ENCODE data around the gene RBM25.
A peak's percentile ranks its signal among the peaks of the same experiment; 100 is the strongest.
"Not testable (repeated sequence)": the region's sequence is repeated elsewhere in the genome, so short reads cannot be mapped to it uniquely, and the experiment has no call there.

The RBM25 gene

DNA sequence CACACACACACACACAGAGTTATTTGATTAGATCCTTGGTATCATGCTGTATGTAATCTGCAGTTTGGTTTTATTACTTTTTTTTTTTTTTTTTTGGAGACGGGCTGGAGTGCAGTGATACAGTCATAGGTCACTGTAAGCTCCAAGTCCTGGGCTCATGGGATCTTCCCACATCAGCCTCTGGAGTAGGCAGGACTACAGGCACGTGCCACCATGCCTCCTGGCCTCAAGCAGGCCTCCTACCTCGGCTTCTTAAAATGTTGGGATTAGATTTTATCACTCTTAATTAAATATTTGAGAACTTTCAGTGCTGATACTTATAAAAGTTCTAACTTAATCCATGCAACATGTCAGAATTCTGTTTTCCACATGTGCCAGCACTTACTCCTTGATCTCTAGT lies 46.7 kb downstream of the RBM25 start:
- DNase-seq, result no peak

GRCh38 chr14:73105727-73106126 lies 47.4 kb downstream of the RBM25 start:
- DNase-seq, result no peak

DNA sequence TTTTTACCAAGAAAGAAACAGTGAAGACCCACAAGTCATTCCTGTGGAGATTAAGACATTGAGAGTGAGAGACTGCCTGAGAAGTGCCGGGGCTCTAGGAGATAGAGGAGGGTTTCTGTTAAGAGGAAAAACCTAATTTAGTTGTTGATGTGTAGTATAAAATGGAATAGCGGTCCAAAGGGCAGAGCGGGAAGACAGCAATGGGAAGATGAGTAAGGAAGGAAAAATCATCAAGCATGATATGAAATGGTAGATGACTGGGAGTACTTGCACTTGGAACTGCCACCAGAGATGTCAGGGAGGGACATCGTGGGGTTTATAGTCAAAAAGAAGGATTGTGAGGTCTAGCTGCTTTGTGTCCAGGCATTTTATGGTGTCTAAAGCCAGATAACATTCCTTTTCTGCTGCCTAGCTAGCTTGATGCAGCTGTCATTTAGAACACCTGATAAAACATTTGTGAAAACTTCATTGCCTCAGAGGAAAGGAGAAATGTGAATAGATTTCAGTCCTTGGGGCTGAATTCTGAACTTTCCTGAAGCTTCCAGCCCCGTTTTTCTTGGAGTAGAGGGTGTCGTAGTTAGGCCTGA lies 57.8 kb downstream of the RBM25 start:
- no peak for DNase-seq

GRCh38 chr14:73124180-73124894 lies 66.0 kb downstream of the RBM25 start:
- no peak for DNase-seq

- DNase-seq, result no peak
Observed at GRCh38 chr14:73125169-73125588, 66.8 kb downstream of the RBM25 start.

DNA sequence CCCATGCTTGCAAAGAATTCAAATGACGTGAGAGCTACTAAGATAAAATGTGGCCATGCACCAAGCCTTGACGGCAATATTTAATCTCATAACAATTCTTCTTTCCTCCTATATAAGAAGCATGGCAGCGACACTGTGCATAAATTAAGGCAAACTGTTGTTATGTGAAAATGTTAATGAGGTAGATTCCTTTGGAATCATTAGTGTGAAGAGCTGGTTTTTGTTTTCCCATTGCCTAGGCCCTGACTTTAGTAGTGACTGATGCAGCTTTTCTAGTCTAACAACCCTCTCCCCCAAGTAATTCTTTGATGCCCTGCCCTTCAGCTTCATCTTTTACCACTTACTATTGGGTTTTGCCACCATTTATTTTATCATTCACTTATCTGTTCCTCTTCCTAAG lies 67.4 kb downstream of the RBM25 start:
- DNase-seq, result no peak

- DNase-seq, result no peak
Observed at GRCh38 chr14:73133795-73134194, 75.5 kb downstream of the RBM25 start.

- no peak for DNase-seq
Observed at GRCh38 chr14:73136085-73136386, 77.7 kb downstream of the RBM25 start.

- DNase-seq, result peak; percentile 87
Observed at GRCh38 chr14:73136387-73137225, 78.3 kb downstream of the RBM25 start, which contains the start of gene PSEN1. Gene PSEN1, plus strand, starts transcription at chr14:73136507. Its CDS starts 11,513 bp downstream, at chr14:73148020.

DNA sequence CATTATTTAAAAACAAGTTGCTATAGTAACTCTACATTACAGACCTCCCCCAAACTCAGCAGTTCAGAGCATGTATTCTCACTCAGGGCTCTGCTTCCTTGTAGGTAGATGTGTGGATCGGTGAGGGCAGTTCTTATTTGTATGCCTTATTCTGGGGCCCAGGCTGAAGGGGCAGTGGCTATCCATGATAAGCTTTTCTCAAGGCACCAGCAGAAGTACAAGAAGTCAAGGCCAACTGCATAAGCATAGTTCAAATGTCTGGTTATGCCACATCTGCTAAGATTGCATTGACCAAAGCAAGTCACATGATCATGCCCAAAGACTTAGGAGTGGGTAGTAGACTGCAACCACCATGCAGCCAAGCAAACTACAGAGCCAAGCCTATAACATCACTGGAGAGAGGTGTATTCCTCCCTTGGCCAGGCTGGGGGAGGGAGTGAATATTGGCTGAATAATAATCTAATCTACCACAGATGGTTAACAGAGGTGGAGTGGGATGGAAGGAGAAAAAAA lies 82.5 kb downstream of the RBM25 start:
- no peak for DNase-seq

- DNase-seq, result no peak
Observed at GRCh38 chr14:73142216-73142615, 83.9 kb downstream of the RBM25 start.

GRCh38 chr14:73143003-73143402 lies 84.7 kb downstream of the RBM25 start:
- DNase-seq, result no peak

GRCh38 chr14:73143617-73144016 lies 85.3 kb downstream of the RBM25 start:
- no peak for DNase-seq

GRCh38 chr14:73145371-73145770 lies 87.0 kb downstream of the RBM25 start:
- no peak for DNase-seq

DNA sequence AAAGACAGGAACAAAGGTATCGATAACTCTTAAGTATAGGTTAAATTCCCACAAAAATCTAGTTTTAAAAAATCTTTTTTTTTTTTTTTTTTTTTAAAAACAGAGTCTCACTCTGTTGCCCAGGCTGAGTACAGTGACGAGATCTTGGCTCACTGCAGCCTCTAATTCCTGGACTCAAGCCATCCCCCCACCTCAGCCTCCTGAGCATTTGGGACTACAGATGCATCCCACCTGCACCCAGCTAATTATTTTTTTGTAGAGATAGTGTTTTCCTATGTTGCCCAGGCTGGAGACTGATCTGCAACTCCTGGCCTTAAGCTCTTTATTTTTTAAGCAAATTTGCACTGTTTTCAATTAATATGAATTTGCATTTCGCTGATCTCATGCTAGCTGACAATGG lies 87.8 kb downstream of the RBM25 start:
- DNase-seq, result no peak

DNA sequence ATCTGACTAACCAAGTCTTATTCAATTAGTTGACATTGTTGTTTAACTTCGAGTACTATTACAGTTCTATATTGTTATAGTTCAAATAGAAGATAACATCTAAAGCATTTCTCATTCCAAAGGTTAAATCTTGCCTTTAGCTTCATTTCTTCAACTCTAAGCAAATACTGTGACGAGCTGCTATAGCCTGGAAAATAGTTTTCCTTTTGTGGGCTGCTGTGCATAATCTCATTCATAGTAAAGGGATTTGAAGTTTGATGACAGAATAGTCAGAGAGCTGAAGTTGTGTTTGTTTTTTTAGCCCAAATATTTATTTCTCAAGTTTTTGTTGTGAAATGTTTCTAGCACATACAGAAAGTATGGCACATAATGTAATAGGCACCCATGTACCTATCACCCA lies 91.4 kb downstream of the RBM25 start:
- DNase-seq, result no peak

DNA sequence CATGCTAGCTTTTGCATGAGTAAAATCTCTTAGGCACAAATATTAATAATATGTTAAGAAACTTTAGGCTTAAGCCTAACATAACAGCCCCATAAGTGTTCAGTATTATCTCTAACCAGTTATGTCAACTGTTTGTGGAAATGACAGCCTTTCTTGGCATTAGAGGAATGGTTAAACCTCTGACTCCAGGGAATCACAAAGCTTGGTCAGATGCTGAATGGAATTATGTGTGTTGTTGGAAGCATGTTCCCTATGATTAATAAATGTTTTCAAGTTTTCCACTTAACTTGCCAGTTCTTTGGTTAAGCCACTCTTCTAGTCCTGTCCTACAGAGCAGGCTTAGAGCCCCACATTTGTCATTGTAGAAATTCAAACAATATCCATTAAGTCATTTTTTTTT lies 94.9 kb downstream of the RBM25 start:
- no peak for DNase-seq

DNA sequence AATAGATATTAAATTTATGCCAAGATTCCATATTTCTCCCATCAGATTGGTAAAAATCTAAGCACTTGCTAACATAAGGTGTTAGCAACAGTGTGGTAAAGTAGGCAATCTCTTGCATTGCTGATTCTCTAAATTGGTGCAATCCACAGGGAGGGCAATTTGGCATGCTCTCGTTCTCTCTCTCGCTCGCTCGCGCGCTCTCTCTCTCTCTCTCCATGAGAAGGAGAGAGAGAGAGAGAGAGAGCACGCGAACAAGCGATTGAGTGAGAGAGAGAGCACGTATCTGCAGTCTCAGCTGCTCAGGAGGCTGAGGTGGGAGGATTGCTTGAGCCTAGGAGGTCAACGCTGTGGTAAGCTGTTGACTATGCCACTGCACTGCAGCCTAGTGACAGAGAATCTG lies 103.9 kb downstream of the RBM25 start:
- no peak for DNase-seq

DNA sequence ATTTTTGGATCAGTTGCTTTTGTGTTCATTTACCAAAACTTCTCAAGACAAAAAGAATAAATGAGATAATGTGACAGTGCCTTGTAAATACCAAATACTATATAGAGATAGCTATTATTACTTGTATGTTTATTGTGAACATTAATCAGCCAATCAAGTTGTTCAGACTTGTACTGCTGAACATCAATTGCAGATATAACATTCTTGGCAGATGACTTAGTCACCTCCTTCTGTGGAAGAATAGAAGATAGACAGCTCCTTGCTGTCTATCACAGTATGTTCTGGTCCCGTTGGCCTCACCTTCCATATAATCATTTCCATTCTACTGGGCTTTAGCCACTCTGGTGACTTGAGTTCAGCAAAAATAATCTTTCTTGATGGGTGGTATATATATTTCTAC lies 108.1 kb downstream of the RBM25 start:
- no peak for DNase-seq

GRCh38 chr14:73167727-73168126 lies 109.4 kb downstream of the RBM25 start:
- DNase-seq, result no peak

- no peak for DNase-seq
Observed at GRCh38 chr14:73168274-73168673, 109.9 kb downstream of the RBM25 start.

GRCh38 chr14:73168691-73169090 lies 110.4 kb downstream of the RBM25 start:
- DNase-seq, result no peak

- not testable (repeated sequence) for DNase-seq
Observed at GRCh38 chr14:73169855-73170254, 111.5 kb downstream of the RBM25 start.

DNA sequence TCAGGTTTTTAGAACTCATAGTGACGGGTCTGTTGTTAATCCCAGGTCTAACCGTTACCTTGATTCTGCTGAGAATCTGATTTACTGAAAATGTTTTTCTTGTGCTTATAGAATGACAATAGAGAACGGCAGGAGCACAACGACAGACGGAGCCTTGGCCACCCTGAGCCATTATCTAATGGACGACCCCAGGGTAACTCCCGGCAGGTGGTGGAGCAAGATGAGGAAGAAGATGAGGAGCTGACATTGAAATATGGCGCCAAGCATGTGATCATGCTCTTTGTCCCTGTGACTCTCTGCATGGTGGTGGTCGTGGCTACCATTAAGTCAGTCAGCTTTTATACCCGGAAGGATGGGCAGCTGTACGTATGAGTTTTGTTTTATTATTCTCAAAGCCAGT lies 112.4 kb downstream of the RBM25 start:
- no peak for DNase-seq
